GM23338 (cell line): ENCODE results near the gene PRKAR1B. TPM values are rescaled to one million over a fixed set of nuclear protein-coding genes. Genes with fewer than 3 reads are reported as not detected.

Source experiments
- ATAC-seq: fragments of 200-7000 bp; cut with Tn5 transposase; 3 replicates; pipeline ENCODE4 v1.9.1; 2020
- DNase-seq: peaks from one replicate; pipeline ENCODE4 v3.0.0-alpha.2; 2015; ENCODE audit warnings: low spot score
- H2AFZ ChIP-seq: fragments of 200-600 bp; sonication (generic); 2 replicates; pipeline ENCODE4 v1.8.0; 2016; ENCODE audit warnings: antibody characterized with exemption, mild to moderate bottlenecking, moderate library complexity
- H3F3A ChIP-seq: fragments of 200-600 bp; sonication (generic); replicated peaks from 2 replicates; pipeline ENCODE4 v1.8.0; 2017; ENCODE audit warnings: antibody characterized with exemption, mixed run types, low read depth
- H3K27ac ChIP-seq: fragments of 200-600 bp; sonication (generic); 2 replicates; pipeline ENCODE4 v1.6.1; 2016; ENCODE audit warnings: low read depth
- H3K27me3 ChIP-seq: fragments of 200-600 bp; sonication (generic); 2 replicates; pipeline ENCODE4 v1.8.0; 2016; ENCODE audit warnings: mild to moderate bottlenecking, mixed run types, moderate library complexity; ENCODE audit not compliant: insufficient read depth
- H3K36me3 ChIP-seq: fragments of 200-600 bp; sonication (generic); 2 replicates; pipeline ENCODE4 v1.8.0; 2016; ENCODE audit warnings: mild to moderate bottlenecking; ENCODE audit not compliant: insufficient read depth
- H3K4me1 ChIP-seq: fragments of 200-600 bp; sonication (generic); 2 replicates; pipeline ENCODE4 v1.8.0; 2016; ENCODE audit warnings: mild to moderate bottlenecking, moderate library complexity; ENCODE audit not compliant: insufficient read depth
- H3K4me2 ChIP-seq: fragments of 200-600 bp; sonication (generic); 2 replicates; pipeline ENCODE4 v1.7.1; 2017; ENCODE audit warnings: mixed run types
- H3K4me3 ChIP-seq: fragments of 200-600 bp; sonication (generic); 2 replicates; pipeline ENCODE4 v1.6.1; 2016; ENCODE audit warnings: mixed run types
- H3K79me2 ChIP-seq: fragments of 200-600 bp; sonication (generic); replicated peaks from 2 replicates; pipeline ENCODE4 v1.8.0; 2017; ENCODE audit warnings: mild to moderate bottlenecking; ENCODE audit not compliant: insufficient read depth
- H3K9me2 ChIP-seq: fragments of 200-600 bp; sonication (generic); 2 replicates; pipeline ENCODE4 v1.8.0; 2017; ENCODE audit not compliant: insufficient read depth
- H4K20me1 ChIP-seq: fragments of 200-600 bp; sonication (generic); replicated peaks from 2 replicates; pipeline ENCODE4 v1.8.0; 2017; ENCODE audit warnings: mild to moderate bottlenecking; ENCODE audit not compliant: insufficient read depth
- H3K27ac Mint-ChIP-seq: 2 replicates; pipeline ENCODE4 v1.8.0; 2020; ENCODE audit warnings: inconsistent platforms, mild to moderate bottlenecking, moderate library complexity, mixed read lengths
- H3K27me3 Mint-ChIP-seq: 3 replicates; pipeline ENCODE4 v1.8.0; 2022; ENCODE audit warnings: low read depth, mild to moderate bottlenecking, moderate library complexity, mixed read lengths, inconsistent platforms; ENCODE audit not compliant: insufficient read depth, poor library complexity
- H3K36me3 Mint-ChIP-seq: 3 replicates; pipeline ENCODE4 v1.8.0; 2021; ENCODE audit warnings: low read depth, mild to moderate bottlenecking, inconsistent platforms, moderate library complexity, mixed read lengths
- H3K4me1 Mint-ChIP-seq: 3 replicates; pipeline ENCODE4 v1.8.0; 2020; ENCODE audit warnings: mild to moderate bottlenecking, inconsistent platforms, mixed read lengths
- H3K4me3 Mint-ChIP-seq: 3 replicates; pipeline ENCODE4 v1.8.0; 2021; ENCODE audit warnings: moderate library complexity, mild to moderate bottlenecking, inconsistent platforms, mixed read lengths
- H3K9me3 Mint-ChIP-seq: 3 replicates; pipeline ENCODE4 v1.8.0; 2020; ENCODE audit warnings: moderate library complexity, mild to moderate bottlenecking, inconsistent platforms, mixed read lengths
- CREB1 ChIP-seq: fragments of 250-450 bp; sonication (Bioruptor Pico); IDR thresholded peaks from 2 replicates; pipeline ENCODE4 v1.5.0; 2020; ENCODE audit warnings: low read depth, mild to moderate bottlenecking, moderate library complexity
- CTCF ChIP-seq, 2 experiments: fragments of 200-600 bp in 1 of 2; sonication (generic) in 1 of 2; conservative IDR thresholded peaks; 2 replicates each; pipeline versions ENCODE4 v1.5.1 to v1.6.1; 2016 to 2017; ENCODE audit warnings: antibody characterized with exemption in 2 of 2, low read depth in 2 of 2, mild to moderate bottlenecking in 2 of 2, moderate library complexity in 1 of 2
- ETS1 ChIP-seq: IDR thresholded peaks from 2 replicates; pipeline ENCODE4 v1.6.1; 2016; ENCODE audit warnings: antibody characterized with exemption
- EZH2 ChIP-seq: fragments of 200-600 bp; sonication (generic); IDR thresholded peaks from one replicate; pipeline ENCODE4 v1.8.0; 2017; ENCODE audit warnings: antibody characterized with exemption, mild to moderate bottlenecking, low read depth; ENCODE audit not compliant: unreplicated experiment
- EZH2phosphoT487 ChIP-seq: fragments of 200-600 bp; sonication (generic); IDR thresholded peaks from one replicate; pipeline ENCODE4 v1.8.1; 2018; ENCODE audit warnings: antibody characterized with exemption; ENCODE audit not compliant: unreplicated experiment
- JUNB ChIP-seq: IDR thresholded peaks from one replicate; pipeline ENCODE4 v1.6.1; 2016; ENCODE audit warnings: antibody characterized with exemption; ENCODE audit not compliant: unreplicated experiment
- NANOG ChIP-seq: IDR thresholded peaks from 2 replicates; pipeline ENCODE4 v1.6.1; 2016; ENCODE audit warnings: antibody characterized with exemption, borderline replicate concordance
- POLR2AphosphoS5 ChIP-seq: IDR thresholded peaks from 2 replicates; pipeline ENCODE4 v1.6.1; 2016; ENCODE audit warnings: antibody characterized with exemption, low read depth
- REST ChIP-seq: IDR thresholded peaks from one replicate; pipeline ENCODE4 v1.6.1; 2018; ENCODE audit warnings: antibody characterized with exemption; ENCODE audit not compliant: unreplicated experiment
- STAT1 ChIP-seq: IDR thresholded peaks from one replicate; pipeline ENCODE4 v1.6.1; 2016; ENCODE audit warnings: antibody characterized with exemption; ENCODE audit not compliant: unreplicated experiment
- ZNF114 ChIP-seq: fragments of 250-450 bp; sonication (Bioruptor Pico); IDR thresholded peaks from 2 replicates; pipeline ENCODE4 v1.5.0; 2020; ENCODE audit warnings: mild to moderate bottlenecking, moderate library complexity
- ZNF331 ChIP-seq: fragments of 250-450 bp; sonication (Bioruptor Pico); IDR thresholded peaks from 2 replicates; pipeline ENCODE4 v1.5.0; 2020; ENCODE audit warnings: low read depth, mild to moderate bottlenecking, moderate library complexity
- ZNF462 ChIP-seq: fragments of 250-450 bp; sonication (Bioruptor Pico); IDR thresholded peaks from 2 replicates; pipeline ENCODE4 v1.5.0; 2020; ENCODE audit warnings: mild to moderate bottlenecking, moderate library complexity
- polyA plus RNA-seq: library from polyadenylated mRNA; unstranded; fragments of >200 nt; fragmentation: Nextera tagmentation; extraction: Ambion mirVana; gene quantifications from 2 replicates; pipeline ENCODE4 v1.2.1, GENCODE V29; 2016
- total RNA-seq: library from RNA; depleted of rRNA; stranded (reverse); fragments of >200 nt; shearing (Covaris generic); gene quantifications from 2 replicates; pipeline ENCODE4 v1.2.3, GENCODE V29; 2014

Gene PRKAR1B
- total and polyA plus RNA-seq, 2 experiments from 2014 or later: 35.7 to 36.7 TPM

GRCh38 chr7:537911-538634, 189.0 kb downstream of the PRKAR1B start:
- TF ChIP-seq EZH2 (no peak), JUNB (no peak), CREB1 (CRISPR knock-in tag) (no peak), REST (no peak), ETS1 (no peak), ZNF331 (CRISPR knock-in tag) (no peak), POLR2AphosphoS5 (no peak), ZNF114 (CRISPR knock-in tag) (no peak), NANOG (no peak), CTCF (conservative IDR thresholded peaks at IDR 0.05; ENCODE audit: low read depth in 2 of 2) (no peak), ZNF462 (CRISPR knock-in tag) (no peak), STAT1 (no peak), EZH2phosphoT487 (no peak)
- Histone ChIP-seq H2AFZ (no peak overlapping the region), H3K27ac (no peak overlapping the region), H3K4me1 (peaks cover 3% of the 10 kb centered on the region; the same call in 1 of the 2 replicates), H3K4me2 (no peak overlapping the region), H3F3A (no peaks in the 10 kb centered on the region), H3K4me3 (no peak overlapping the region), H3K36me3 (no peaks in the 10 kb centered on the region), H3K9me2 (no peaks in the 10 kb centered on the region), H3K27me3 (no peaks in the 10 kb centered on the region), H3K79me2 (no peaks in the 10 kb centered on the region), H4K20me1 (no peaks in the 10 kb centered on the region)
- Mint-ChIP-seq H3K27me3 (peaks cover 22% of the 10 kb centered on the region), H3K9me3 (no peaks in the 10 kb centered on the region; the same call in 2 of the 3 replicates), H3K4me3 (no peak overlapping the region), H3K4me1 (peaks cover 4% of the 10 kb centered on the region), H3K27ac (no peak overlapping the region), H3K36me3 (no peaks in the 10 kb centered on the region)
- DNase-seq: peak; percentile 44
- ATAC-seq: peak; percentile 47
